ENCODE data around the gene RPTOR.
"Not testable (repeated sequence)": the region's sequence is repeated elsewhere in the genome, so short reads cannot be mapped to it uniquely, and the experiment has no call there.

Gene RPTOR

DNA sequence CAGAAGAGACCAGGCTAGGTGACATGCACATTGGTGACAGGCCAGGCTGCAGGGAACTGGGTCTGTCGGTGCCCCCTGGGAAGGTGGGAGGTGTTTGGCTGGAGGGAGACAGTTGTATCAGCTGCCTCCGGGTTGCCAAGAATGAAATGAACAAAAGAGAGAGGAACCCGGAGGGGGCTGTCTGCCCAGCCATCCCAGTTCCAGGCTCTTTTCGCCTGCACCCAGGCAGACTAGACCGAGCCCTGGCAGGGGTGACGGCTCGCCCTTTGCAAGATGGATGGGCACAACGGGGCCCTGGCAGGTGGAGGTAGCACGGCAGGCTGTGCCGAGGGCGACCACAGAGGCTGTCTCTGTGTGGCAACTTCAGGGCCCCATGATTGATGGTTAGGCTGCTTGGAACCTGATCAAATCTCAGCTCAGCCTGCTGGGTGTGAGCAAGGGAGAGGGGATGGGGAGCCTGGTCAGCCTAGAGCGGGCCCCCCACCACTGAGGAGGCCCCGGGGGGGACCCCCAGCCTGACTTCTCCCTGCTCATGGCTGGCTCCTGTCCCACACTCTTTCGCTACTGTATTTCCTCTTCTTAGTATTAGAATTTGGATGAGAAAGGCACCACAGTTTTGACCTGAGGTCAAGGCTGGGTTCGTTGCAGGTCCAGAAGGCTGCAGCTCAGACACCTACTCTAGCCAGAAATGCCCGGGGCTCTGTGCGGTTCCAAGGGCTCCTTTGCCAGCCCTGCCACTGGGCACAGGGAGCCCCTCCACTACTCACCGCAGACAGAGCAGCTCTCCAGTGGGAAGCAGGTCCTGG, 328.1 kb downstream of the RPTOR start (continued):
- TF ChIP-seq, protein P1, sequence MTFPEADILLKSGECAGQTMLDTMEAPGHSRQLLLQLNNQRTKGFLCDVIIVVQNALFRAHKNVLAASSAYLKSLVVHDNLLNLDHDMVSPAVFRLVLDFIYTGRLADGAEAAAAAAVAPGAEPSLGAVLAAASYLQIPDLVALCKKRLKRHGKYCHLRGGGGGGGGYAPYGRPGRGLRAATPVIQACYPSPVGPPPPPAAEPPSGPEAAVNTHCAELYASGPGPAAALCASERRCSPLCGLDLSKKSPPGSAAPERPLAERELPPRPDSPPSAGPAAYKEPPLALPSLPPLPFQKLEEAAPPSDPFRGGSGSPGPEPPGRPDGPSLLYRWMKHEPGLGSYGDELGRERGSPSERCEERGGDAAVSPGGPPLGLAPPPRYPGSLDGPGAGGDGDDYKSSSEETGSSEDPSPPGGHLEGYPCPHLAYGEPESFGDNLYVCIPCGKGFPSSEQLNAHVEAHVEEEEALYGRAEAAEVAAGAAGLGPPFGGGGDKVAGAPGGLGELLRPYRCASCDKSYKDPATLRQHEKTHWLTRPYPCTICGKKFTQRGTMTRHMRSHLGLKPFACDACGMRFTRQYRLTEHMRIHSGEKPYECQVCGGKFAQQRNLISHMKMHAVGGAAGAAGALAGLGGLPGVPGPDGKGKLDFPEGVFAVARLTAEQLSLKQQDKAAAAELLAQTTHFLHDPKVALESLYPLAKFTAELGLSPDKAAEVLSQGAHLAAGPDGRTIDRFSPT (tag by site-specific recombination; IDR thresholded peaks at IDR 0.05), result no peak
- TF ChIP-seq ZNF585B (tag by site-specific recombination; IDR thresholded peaks at IDR 0.05), result no peak
- TF ChIP-seq ZNF571 (tag by site-specific recombination; IDR thresholded peaks at IDR 0.05), result no peak
- TF ChIP-seq, protein P2, sequence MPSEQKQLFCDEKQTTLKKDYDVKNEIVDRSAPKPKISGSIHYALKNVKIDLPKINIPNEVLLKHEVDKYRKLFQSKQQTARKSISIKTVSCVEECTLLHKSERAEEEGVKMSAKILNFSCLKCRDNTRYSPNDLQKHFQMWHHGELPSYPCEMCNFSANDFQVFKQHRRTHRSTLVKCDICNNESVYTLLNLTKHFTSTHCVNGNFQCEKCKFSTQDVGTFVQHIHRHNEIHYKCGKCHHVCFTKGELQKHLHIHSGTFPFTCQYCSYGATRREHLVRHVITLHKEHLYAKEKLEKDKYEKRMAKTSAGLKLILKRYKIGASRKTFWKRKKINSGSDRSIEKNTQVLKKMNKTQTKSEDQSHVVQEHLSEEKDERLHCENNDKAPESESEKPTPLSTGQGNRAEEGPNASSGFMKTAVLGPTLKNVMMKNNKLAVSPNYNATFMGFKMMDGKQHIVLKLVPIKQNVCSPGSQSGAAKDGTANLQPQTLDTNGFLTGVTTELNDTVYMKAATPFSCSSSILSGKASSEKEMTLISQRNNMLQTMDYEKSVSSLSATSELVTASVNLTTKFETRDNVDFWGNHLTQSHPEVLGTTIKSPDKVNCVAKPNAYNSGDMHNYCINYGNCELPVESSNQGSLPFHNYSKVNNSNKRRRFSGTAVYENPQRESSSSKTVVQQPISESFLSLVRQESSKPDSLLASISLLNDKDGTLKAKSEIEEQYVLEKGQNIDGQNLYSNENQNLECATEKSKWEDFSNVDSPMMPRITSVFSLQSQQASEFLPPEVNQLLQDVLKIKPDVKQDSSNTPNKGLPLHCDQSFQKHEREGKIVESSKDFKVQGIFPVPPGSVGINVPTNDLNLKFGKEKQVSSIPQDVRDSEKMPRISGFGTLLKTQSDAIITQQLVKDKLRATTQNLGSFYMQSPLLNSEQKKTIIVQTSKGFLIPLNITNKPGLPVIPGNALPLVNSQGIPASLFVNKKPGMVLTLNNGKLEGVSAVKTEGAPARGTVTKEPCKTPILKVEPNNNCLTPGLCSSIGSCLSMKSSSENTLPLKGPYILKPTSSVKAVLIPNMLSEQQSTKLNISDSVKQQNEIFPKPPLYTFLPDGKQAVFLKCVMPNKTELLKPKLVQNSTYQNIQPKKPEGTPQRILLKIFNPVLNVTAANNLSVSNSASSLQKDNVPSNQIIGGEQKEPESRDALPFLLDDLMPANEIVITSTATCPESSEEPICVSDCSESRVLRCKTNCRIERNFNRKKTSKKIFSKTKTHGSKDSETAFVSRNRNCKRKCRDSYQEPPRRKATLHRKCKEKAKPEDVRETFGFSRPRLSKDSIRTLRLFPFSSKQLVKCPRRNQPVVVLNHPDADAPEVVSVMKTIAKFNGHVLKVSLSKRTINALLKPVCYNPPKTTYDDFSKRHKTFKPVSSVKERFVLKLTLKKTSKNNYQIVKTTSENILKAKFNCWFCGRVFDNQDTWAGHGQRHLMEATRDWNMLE (tag by site-specific recombination; conservative IDR thresholded peaks at IDR 0.05; ENCODE audit: low read depth), result no peak
- no peak for TF ChIP-seq HOXC10 (CRISPR knock-in tag; IDR thresholded peaks at IDR 0.05)
- TF ChIP-seq, protein P3, sequence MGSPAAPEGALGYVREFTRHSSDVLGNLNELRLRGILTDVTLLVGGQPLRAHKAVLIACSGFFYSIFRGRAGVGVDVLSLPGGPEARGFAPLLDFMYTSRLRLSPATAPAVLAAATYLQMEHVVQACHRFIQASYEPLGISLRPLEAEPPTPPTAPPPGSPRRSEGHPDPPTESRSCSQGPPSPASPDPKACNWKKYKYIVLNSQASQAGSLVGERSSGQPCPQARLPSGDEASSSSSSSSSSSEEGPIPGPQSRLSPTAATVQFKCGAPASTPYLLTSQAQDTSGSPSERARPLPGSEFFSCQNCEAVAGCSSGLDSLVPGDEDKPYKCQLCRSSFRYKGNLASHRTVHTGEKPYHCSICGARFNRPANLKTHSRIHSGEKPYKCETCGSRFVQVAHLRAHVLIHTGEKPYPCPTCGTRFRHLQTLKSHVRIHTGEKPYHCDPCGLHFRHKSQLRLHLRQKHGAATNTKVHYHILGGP (tag by site-specific recombination; IDR thresholded peaks at IDR 0.05), result no peak

DNA sequence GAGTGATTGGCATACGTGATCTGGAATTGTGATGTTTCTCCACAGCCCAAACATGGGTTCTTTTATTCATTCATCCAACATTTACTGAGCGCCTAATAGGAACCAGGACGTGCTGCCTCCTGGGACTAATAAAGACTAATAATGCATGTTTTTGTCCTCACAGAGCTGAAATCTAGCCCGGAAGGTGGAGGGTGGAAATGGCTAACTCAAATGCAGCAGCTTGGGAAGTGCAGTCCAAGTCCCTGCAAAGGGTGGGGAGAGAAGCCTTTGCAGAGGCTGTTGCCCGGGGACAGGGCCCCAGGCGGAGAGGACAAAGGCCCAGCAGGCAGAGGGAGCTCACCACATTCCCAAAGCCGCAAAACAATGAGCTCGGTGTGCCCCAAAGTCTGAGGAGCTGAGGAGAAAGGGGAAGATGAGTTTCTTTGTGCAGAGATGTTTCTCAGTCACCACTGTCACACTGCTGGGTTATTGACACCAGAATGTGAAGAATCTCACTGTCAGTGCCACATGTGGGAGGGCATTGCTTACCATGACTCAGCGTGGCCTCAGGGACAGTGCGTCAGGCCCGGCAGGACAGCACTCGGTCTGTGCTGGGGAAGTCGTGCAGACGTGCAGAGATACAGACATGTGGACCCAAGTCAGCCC, 328.8 kb downstream of the RPTOR start:
- Histone ChIP-seq H3K36me3 (ENCODE audit: control insufficient read depth in 2 of 2, insufficient read depth in 1 of 2, low read length in 2 of 2) (peaks cover 0 to 15% of the 10 kb centered on the region in 2 experiments; a peak in 2 of 3 replicates), H3K27ac (ENCODE audit: extremely low read depth, low read depth, low read length) (no peak overlapping the region), H3K9me3 (ENCODE audit: control insufficient read depth, insufficient read depth, low read depth, low read length) (no peaks in the 10 kb centered on the region), H3K4me1 (ENCODE audit: control insufficient read depth, insufficient read depth, low read length) (no peaks in the 10 kb centered on the region), H3K4me3 (ENCODE audit: low read depth, low read length) (no peak overlapping the region)
- CTCF ChIA-PET, result interaction anchor here (0.6 to 2.0 kb wide), 2 partner anchors 7 to 725 kb away, joined by 3 to 7 read pairs; no protein-coding TSS in a partner anchor
- POLR2A ChIA-PET, result no interaction called here
- TF ChIP-seq PRDM1 (tag by site-specific recombination; IDR thresholded peaks at IDR 0.05), result no peak
- TF ChIP-seq ZNF155 (tag by site-specific recombination; IDR thresholded peaks at IDR 0.05), result no peak
- TF ChIP-seq MYNN (tag by site-specific recombination; IDR thresholded peaks at IDR 0.05; ENCODE audit: borderline replicate concordance), result no peak

DNA sequence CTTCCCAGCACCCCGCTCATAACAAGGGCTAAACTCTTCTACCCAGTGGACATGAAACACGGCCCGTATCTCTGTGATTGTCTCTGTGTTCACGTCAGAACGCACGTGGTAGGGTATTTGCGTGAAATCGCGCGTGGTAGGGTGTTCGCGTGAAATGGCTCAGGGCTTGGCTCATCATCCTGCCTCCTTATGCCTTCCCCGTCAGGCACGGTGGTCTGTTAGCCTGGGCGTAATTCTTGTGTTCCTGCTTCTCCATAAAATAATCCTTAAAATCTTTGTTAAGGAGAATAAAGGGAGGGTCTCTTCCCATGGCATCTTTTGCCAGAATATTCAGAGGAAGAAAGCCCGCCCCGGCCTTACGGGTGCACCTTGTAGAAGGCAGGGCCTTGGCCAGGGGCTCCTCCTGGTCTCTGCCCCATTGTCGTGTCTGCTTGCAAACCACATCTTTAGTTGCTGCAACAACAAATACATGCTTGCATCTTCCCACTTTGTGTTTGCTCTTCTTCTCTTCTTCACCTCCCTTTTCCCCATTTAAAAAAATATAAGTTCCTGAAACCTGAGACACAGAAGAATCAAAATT, 330.3 kb downstream of the RPTOR start:
- Histone ChIP-seq H3K4me1 (ENCODE audit: control insufficient read depth, insufficient read depth, low read length) (no peaks in the 10 kb centered on the region), H3K4me3 (ENCODE audit: low read depth, low read length) (no peak overlapping the region), H3K27ac (ENCODE audit: extremely low read depth, low read depth, low read length) (no peak overlapping the region), H3K9me3 (ENCODE audit: control insufficient read depth, insufficient read depth, low read depth, low read length) (no peaks in the 10 kb centered on the region), H3K36me3 (ENCODE audit: control insufficient read depth in 2 of 2, insufficient read depth in 1 of 2, low read length in 2 of 2) (peaks cover 0 to 16% of the 10 kb centered on the region in 2 experiments; a peak in 2 of 3 replicates)
- ChIA-PET CTCF (no interaction called here), POLR2A (no interaction called here)
- TF ChIP-seq ZNF544 (tag by site-specific recombination; IDR thresholded peaks at IDR 0.05) (no peak), ZFP41 (tag by site-specific recombination; IDR thresholded peaks at IDR 0.05; ENCODE audit: borderline replicate concordance) (no peak), SP3 (tag by site-specific recombination; IDR thresholded peaks at IDR 0.05) (no peak), HOXC10 (CRISPR knock-in tag; IDR thresholded peaks at IDR 0.05) (no peak), ZNF585B (tag by site-specific recombination; IDR thresholded peaks at IDR 0.05) (no peak), ZNF670 (tag by site-specific recombination; IDR thresholded peaks at IDR 0.05; ENCODE audit: low read depth) (no peak)
- TF ChIP-seq, protein P4, sequence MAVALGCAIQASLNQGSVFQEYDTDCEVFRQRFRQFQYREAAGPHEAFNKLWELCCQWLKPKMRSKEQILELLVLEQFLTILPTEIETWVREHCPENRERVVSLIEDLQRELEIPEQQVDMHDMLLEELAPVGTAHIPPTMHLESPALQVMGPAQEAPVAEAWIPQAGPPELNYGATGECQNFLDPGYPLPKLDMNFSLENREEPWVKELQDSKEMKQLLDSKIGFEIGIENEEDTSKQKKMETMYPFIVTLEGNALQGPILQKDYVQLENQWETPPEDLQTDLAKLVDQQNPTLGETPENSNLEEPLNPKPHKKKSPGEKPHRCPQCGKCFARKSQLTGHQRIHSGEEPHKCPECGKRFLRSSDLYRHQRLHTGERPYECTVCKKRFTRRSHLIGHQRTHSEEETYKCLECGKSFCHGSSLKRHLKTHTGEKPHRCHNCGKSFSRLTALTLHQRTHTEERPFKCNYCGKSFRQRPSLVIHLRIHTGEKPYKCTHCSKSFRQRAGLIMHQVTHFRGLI (tag by site-specific recombination; IDR thresholded peaks at IDR 0.05), result no peak
- TF ChIP-seq, protein P5, sequence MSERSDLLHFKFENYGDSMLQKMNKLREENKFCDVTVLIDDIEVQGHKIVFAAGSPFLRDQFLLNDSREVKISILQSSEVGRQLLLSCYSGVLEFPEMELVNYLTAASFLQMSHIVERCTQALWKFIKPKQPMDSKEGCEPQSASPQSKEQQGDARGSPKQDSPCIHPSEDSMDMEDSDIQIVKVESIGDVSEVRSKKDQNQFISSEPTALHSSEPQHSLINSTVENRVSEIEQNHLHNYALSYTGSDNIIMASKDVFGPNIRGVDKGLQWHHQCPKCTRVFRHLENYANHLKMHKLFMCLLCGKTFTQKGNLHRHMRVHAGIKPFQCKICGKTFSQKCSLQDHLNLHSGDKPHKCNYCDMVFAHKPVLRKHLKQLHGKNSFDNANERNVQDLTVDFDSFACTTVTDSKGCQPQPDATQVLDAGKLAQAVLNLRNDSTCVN (tag by site-specific recombination; optimal IDR thresholded peaks at IDR 0.05), result no peak

DNA sequence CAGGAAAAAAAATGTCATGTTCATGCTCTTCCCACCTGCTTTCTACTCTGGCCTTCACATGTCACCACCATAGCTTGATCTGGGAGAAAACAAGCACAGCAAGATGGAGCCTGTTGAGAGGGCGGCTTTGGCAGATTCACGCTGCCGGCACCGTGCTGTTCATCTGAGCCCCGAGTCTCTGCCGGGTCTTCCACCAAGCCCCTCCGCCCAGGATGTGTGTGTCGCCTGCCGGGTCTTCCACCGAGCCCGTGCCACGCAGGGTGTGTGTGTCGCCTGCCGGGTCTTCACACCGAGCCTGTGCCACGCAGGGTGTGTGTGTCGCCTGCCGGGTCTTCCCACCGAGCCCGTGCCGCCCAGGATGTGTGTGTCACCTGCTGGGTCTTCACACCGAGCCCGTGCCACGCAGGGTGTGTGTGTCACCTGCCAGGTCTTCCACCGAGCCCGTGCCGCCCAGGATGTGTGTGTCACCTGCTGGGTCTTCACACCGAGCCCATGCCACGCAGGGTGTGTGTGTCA, 330.9 kb downstream of the RPTOR start:
- CTCF ChIA-PET; H3K4me1 ChIP-seq (ENCODE audit: control insufficient read depth, insufficient read depth, low read length); POLR2A ChIA-PET; H3K27ac ChIP-seq (ENCODE audit: extremely low read depth, low read depth, low read length); H3K4me3 ChIP-seq (ENCODE audit: low read depth, low read length); H3K9me3 ChIP-seq (ENCODE audit: control insufficient read depth, insufficient read depth, low read depth, low read length): not testable (repeated sequence)
- H3K36me3 ChIP-seq (ENCODE audit: control insufficient read depth in 2 of 2, insufficient read depth in 1 of 2, low read length in 2 of 2), result peaks cover 0 to 22% of the 10 kb centered on the region in 2 experiments; a peak in 2 of 3 replicates
